H9 (cell line): Measurements from ENCODE around the gene DLK1. TPM values are rescaled to one million over a fixed set of nuclear protein-coding genes. Genes with fewer than 3 reads are reported as not detected.

Source experiments
- DNase-seq: peaks from one replicate; pipeline ENCODE4 v3.0.0-alpha.2; 2017
- H2AFZ ChIP-seq: one replicate; pipeline ENCODE4 v1.6.1; 2013; ENCODE audit warnings: mild to moderate bottlenecking, low read length, control low read depth, moderate library complexity
- H2AK5ac ChIP-seq: 2 replicates; pipeline ENCODE4 v1.6.1; 2013; ENCODE audit warnings: low read length, control low read depth, mixed read lengths; ENCODE audit not compliant: insufficient read length
- H2BK120ac ChIP-seq: one replicate; pipeline ENCODE4 v1.6.1; 2013; ENCODE audit warnings: low read depth, mild to moderate bottlenecking, low read length, control low read depth, inconsistent platforms; ENCODE audit not compliant: poor library complexity, severe bottlenecking
- H2BK12ac ChIP-seq: 2 replicates; pipeline ENCODE4 v1.6.1; 2013; ENCODE audit warnings: low read length, control low read depth, mixed read lengths, low read depth; ENCODE audit not compliant: insufficient read length
- H2BK15ac ChIP-seq: 2 replicates; pipeline ENCODE4 v1.6.1; 2013; ENCODE audit warnings: low read depth, low read length, control low read depth
- H2BK20ac ChIP-seq: one replicate; pipeline ENCODE4 v1.6.1; 2013; ENCODE audit warnings: low read depth, mild to moderate bottlenecking, low read length, control low read depth, inconsistent platforms; ENCODE audit not compliant: poor library complexity, severe bottlenecking
- H2BK5ac ChIP-seq: 2 replicates; pipeline ENCODE4 v1.6.1; 2013; ENCODE audit warnings: low read length, control low read depth, mixed read lengths; ENCODE audit not compliant: insufficient read length
- H3K14ac ChIP-seq: 2 replicates; pipeline ENCODE4 v1.6.1; 2013; ENCODE audit warnings: low read length, control low read depth; ENCODE audit not compliant: insufficient read depth
- H3K18ac ChIP-seq: 2 replicates; pipeline ENCODE4 v1.6.1; 2013; ENCODE audit warnings: low read depth, mild to moderate bottlenecking, mixed read lengths, low read length, control low read depth; ENCODE audit not compliant: insufficient read length
- H3K23ac ChIP-seq: 2 replicates; pipeline ENCODE4 v1.6.1; 2013; ENCODE audit warnings: low read length, control low read depth, mixed read lengths, low read depth; ENCODE audit not compliant: insufficient read length
- H3K23me2 ChIP-seq: 2 replicates; pipeline ENCODE4 v1.6.1; 2013; ENCODE audit warnings: low read depth, mild to moderate bottlenecking, mixed read lengths, low read length, control low read depth; ENCODE audit not compliant: insufficient read length, poor library complexity, severe bottlenecking
- H3K27ac ChIP-seq: 2 replicates; pipeline ENCODE4 v1.5.1; 2013; ENCODE audit warnings: low read length, control low read depth, mixed read lengths, low read depth; ENCODE audit not compliant: insufficient read length
- H3K27me3 ChIP-seq: 2 replicates; pipeline ENCODE4 v1.6.1; 2013; ENCODE audit warnings: low read length, control low read depth, inconsistent platforms; ENCODE audit not compliant: insufficient read depth
- H3K4ac ChIP-seq: 2 replicates; pipeline ENCODE4 v1.6.1; 2013; ENCODE audit warnings: low read depth, mild to moderate bottlenecking, control low read depth, inconsistent platforms, low read length, moderate library complexity
- H3K4me1 ChIP-seq: 2 replicates; pipeline ENCODE4 v1.6.1; 2013; ENCODE audit warnings: low read length, control low read depth, inconsistent platforms; ENCODE audit not compliant: insufficient read depth
- H3K4me2 ChIP-seq: 2 replicates; pipeline ENCODE4 v1.6.1; 2013; ENCODE audit warnings: low read length, control low read depth, mixed read lengths; ENCODE audit not compliant: insufficient read length, insufficient read depth
- H3K56ac ChIP-seq: 2 replicates; pipeline ENCODE4 v1.6.1; 2013; ENCODE audit warnings: low read depth, mild to moderate bottlenecking, mixed read lengths, low read length, control low read depth; ENCODE audit not compliant: insufficient read length
- H3K79me1 ChIP-seq: 2 replicates; pipeline ENCODE4 v1.6.1; 2013; ENCODE audit warnings: low read depth, mild to moderate bottlenecking, moderate library complexity, low read length, control low read depth, inconsistent platforms; ENCODE audit not compliant: insufficient read depth, poor library complexity, severe bottlenecking
- H3K79me2 ChIP-seq: 2 replicates; pipeline ENCODE4 v1.6.1; 2013; ENCODE audit warnings: low read length, control low read depth, inconsistent platforms; ENCODE audit not compliant: insufficient read depth
- H3K9ac ChIP-seq: 2 replicates; pipeline ENCODE4 v1.6.1; 2013; ENCODE audit warnings: low read length, control low read depth, mixed read lengths; ENCODE audit not compliant: insufficient read length; ENCODE audit errors: extremely low read depth
- H3K9me3 ChIP-seq: one replicate; pipeline ENCODE4 v1.6.1; 2013; ENCODE audit warnings: low read depth, low read length, inconsistent platforms; ENCODE audit not compliant: control insufficient read depth
- H3T11ph ChIP-seq: one replicate; pipeline ENCODE4 v1.6.1; 2013; ENCODE audit warnings: mild to moderate bottlenecking, low read length, control low read depth, inconsistent platforms
- H4K20me1 ChIP-seq: one replicate; pipeline ENCODE4 v1.6.1; 2013; ENCODE audit not compliant: control insufficient read depth, insufficient read length, insufficient read depth
- H4K5ac ChIP-seq: 2 replicates; pipeline ENCODE4 v1.6.1; 2013; ENCODE audit warnings: low read depth, mild to moderate bottlenecking, mixed read lengths, low read length, control low read depth; ENCODE audit not compliant: insufficient read length
- H4K8ac ChIP-seq: replicated peaks from 2 replicates; pipeline ENCODE4 v1.6.1; 2013; ENCODE audit warnings: low read length, control low read depth, mixed read lengths, low read depth; ENCODE audit not compliant: insufficient read length
- H4K91ac ChIP-seq: 2 replicates; pipeline ENCODE4 v1.6.1; 2013; ENCODE audit warnings: low read depth, mild to moderate bottlenecking, moderate library complexity, mixed read lengths, low read length, control low read depth; ENCODE audit not compliant: insufficient read length
- H3K27ac Mint-ChIP-seq, 3 experiments: 2 replicates in 2 of 3; 3 replicates in 1 of 3; pipeline ENCODE4 v1.8.0; 2020 to 2021; ENCODE audit warnings: mixed read lengths in 3 of 3, mild to moderate bottlenecking in 1 of 3, moderate library complexity in 1 of 3
- H3K27me3 Mint-ChIP-seq: 2 replicates; pipeline ENCODE4 v1.8.0; 2021; ENCODE audit warnings: low read depth, mild to moderate bottlenecking, moderate library complexity, mixed read lengths
- H3K36me3 Mint-ChIP-seq, 3 experiments: 2 replicates in 2 of 3; 3 replicates in 1 of 3; pipeline ENCODE4 v1.8.0; 2020 to 2021; ENCODE audit warnings: low read depth in 3 of 3, mixed read lengths in 3 of 3; ENCODE audit not compliant: insufficient read depth in 1 of 3
- H3K4me1 Mint-ChIP-seq, 2 experiments: 2 replicates each; pipeline ENCODE4 v1.8.0; 2020; ENCODE audit warnings: mixed read lengths in 2 of 2
- H3K4me3 Mint-ChIP-seq, 2 experiments: 2 replicates in 1 of 2; 3 replicates in 1 of 2; pipeline ENCODE4 v1.8.0; 2020 to 2021; ENCODE audit warnings: mild to moderate bottlenecking in 2 of 2, mixed read lengths in 2 of 2, moderate library complexity in 1 of 2
- H3K9me3 Mint-ChIP-seq, 2 experiments: 2 replicates in 1 of 2; 3 replicates in 1 of 2; pipeline ENCODE4 v1.8.0; 2020; ENCODE audit warnings: mild to moderate bottlenecking in 2 of 2, mixed read lengths in 2 of 2, moderate library complexity in 1 of 2
- CTCF ChIP-seq: fragments of 200-600 bp; sonication (generic); conservative IDR thresholded peaks from 3 replicates; pipeline ENCODE4 v1.8.0; 2021; ENCODE audit warnings: antibody characterized with exemption, mild to moderate bottlenecking
- WGBS: extraction: QIAGEN DNeasy Blood & Tissue Kit; methylation state at CpG from one replicate; pipeline ENCODE4 v1.1.7; 2013; ENCODE audit warnings: missing lambda C conversion rate, low lambda C conversion rate, mixed read lengths; ENCODE audit not compliant: insufficient read length; ENCODE audit errors: extremely low coverage; 5-methylcytosine and 5-hydroxymethylcytosine counted together
- total RNA-seq: library from RNA; stranded (reverse); gene quantifications from 2 replicates; pipeline ENCODE4 v1.2.1, GENCODE V29; 2021

Gene DLK1
- total RNA-seq, 1 experiment from 2014 or later: 2.8 TPM

- Mint-ChIP-seq H3K4me3 (no peak overlapping the region), H3K36me3 (no peaks in the 10 kb centered on the region; a peak in 1 of 7 replicates), H3K4me1 (peaks cover 14 to 22% of the 10 kb centered on the region in 2 experiments), H3K9me3 (peaks cover 0 to 3% of the 10 kb centered on the region in 2 experiments; a peak in 2 of 5 replicates), H3K27me3 (peaks cover 14% of the 10 kb centered on the region), H3K27ac (no peak overlapping the region)
- Histone ChIP-seq H4K20me1 (peaks cover 2% of the 10 kb centered on the region), H4K5ac (no peak overlapping the region), H2BK12ac (no peak overlapping the region), H3K14ac (peak overlapping the region; percentile 68; the same call in 1 of the 2 replicates), H3K23me2 (no peaks in the 10 kb centered on the region), H4K91ac (no peak overlapping the region), H3K56ac (no peak overlapping the region), H3K79me1 (no peaks in the 10 kb centered on the region), H2BK20ac (no peak overlapping the region), H4K8ac (no peak overlapping the region), H3K27ac (no peak overlapping the region), H2BK120ac (no peak overlapping the region), H3T11ph (no peak overlapping the region), H2BK5ac (no peak overlapping the region), H3K4ac (no peak overlapping the region), H3K27me3 (no peaks in the 10 kb centered on the region), H3K9ac (no peak overlapping the region), H3K4me2 (no peak overlapping the region), H3K23ac (no peak overlapping the region), H2AK5ac (no peak overlapping the region), H3K4me1 (no peaks in the 10 kb centered on the region), H3K18ac (no peak overlapping the region), H3K9me3 (no peaks in the 10 kb centered on the region), H3K79me2 (no peaks in the 10 kb centered on the region), H2AFZ (no peak overlapping the region), H2BK15ac (no peak overlapping the region)
- no peak for TF ChIP-seq CTCF
- WGBS: no CpG with 5 or more reads among the region's 17 CpGs
- DNase-seq: no peak
Measured at GRCh38 chr14:100694579-100695422, 31.9 kb upstream of the DLK1 start.
